ENCODE results near the gene PRDM16.

The PRDM16 gene

GRCh38 chr1:3053986-3054385 is 15.0 kb upstream of the PRDM16 start:
- ATAC-seq (replicated peaks) (no peak), DNase-seq (no peak)
- H3K9me3 Mint-ChIP-seq, result no peaks in the 10 kb centered on the region
- no peak overlapping the region for H3K27ac Mint-ChIP-seq
- H3K4me1 Mint-ChIP-seq (ENCODE audit: low read depth in 2 of 2), result no peaks in the 10 kb centered on the region
- peaks cover 25 to 54% of the 10 kb centered on the region in 2 donors for H3K27me3 Mint-ChIP-seq
- H3K4me3 Mint-ChIP-seq, result no peak overlapping the region
- H3K36me3 Mint-ChIP-seq (ENCODE audit: insufficient read depth), result no peaks in the 10 kb centered on the region

GRCh38 chr1:3054474-3054873 is 14.5 kb upstream of the PRDM16 start:
- no peak for ATAC-seq (replicated peaks)
- H3K27ac Mint-ChIP-seq, result no peak overlapping the region
- no peaks in the 10 kb centered on the region for H3K36me3 Mint-ChIP-seq (ENCODE audit: insufficient read depth)
- peaks cover 25 to 56% of the 10 kb centered on the region in 2 donors for H3K27me3 Mint-ChIP-seq
- no peak for DNase-seq
- no peaks in the 10 kb centered on the region for H3K4me1 Mint-ChIP-seq (ENCODE audit: low read depth in 2 of 2)
- no peak overlapping the region for H3K4me3 Mint-ChIP-seq
- H3K9me3 Mint-ChIP-seq, result no peaks in the 10 kb centered on the region

GRCh38 chr1:3055051-3055450 is 14.0 kb upstream of the PRDM16 start:
- no peaks in the 10 kb centered on the region for H3K36me3 Mint-ChIP-seq (ENCODE audit: insufficient read depth)
- H3K9me3 Mint-ChIP-seq, result no peaks in the 10 kb centered on the region
- ATAC-seq (replicated peaks), result no peak
- no peak for DNase-seq
- no peaks in the 10 kb centered on the region for H3K4me1 Mint-ChIP-seq (ENCODE audit: low read depth in 2 of 2)
- H3K4me3 Mint-ChIP-seq, result no peak overlapping the region
- H3K27ac Mint-ChIP-seq, result no peak overlapping the region
- peaks cover 25 to 52% of the 10 kb centered on the region in 2 donors for H3K27me3 Mint-ChIP-seq

- Mint-ChIP-seq H3K4me3 (no peak overlapping the region), H3K9me3 (no peaks in the 10 kb centered on the region), H3K27me3 (peaks cover 25 to 57% of the 10 kb centered on the region in 2 donors), H3K36me3 (ENCODE audit: insufficient read depth) (no peaks in the 10 kb centered on the region), H3K4me1 (ENCODE audit: low read depth in 2 of 2) (no peaks in the 10 kb centered on the region), H3K27ac (no peak overlapping the region)
- no peak for ATAC-seq (replicated peaks)
- no peak for DNase-seq
Measured at GRCh38 chr1:3056641-3057040, 12.4 kb upstream of the PRDM16 start.

GRCh38 chr1:3058263-3059030 is 10.6 kb upstream of the PRDM16 start:
- no peak for ATAC-seq (replicated peaks)
- H3K4me1 Mint-ChIP-seq (ENCODE audit: low read depth in 2 of 2), result no peaks in the 10 kb centered on the region

GRCh38 chr1:3060127-3060526 is 8.9 kb upstream of the PRDM16 start:
- ATAC-seq (replicated peaks), result no peak
- Mint-ChIP-seq H3K9me3 (no peaks in the 10 kb centered on the region), H3K27me3 (peaks cover 11 to 26% of the 10 kb centered on the region in 2 donors), H3K4me1 (ENCODE audit: low read depth in 2 of 2) (no peaks in the 10 kb centered on the region), H3K27ac (no peak overlapping the region), H3K4me3 (no peak overlapping the region), H3K36me3 (ENCODE audit: insufficient read depth) (no peaks in the 10 kb centered on the region)
- DNase-seq, result no peak

More at GRCh38 chr1:3058263-3059030, 10.6 kb upstream of the PRDM16 start:
- Mint-ChIP-seq H3K4me3 (no peak overlapping the region), H3K27me3 (peaks cover 11 to 39% of the 10 kb centered on the region in 2 donors), H3K9me3 (no peaks in the 10 kb centered on the region), H3K27ac (no peak overlapping the region), H3K36me3 (ENCODE audit: insufficient read depth) (no peaks in the 10 kb centered on the region)
- no peak for DNase-seq

GRCh38 chr1:3060601-3061551 is 8.1 kb upstream of the PRDM16 start:
- no peak overlapping the region for H3K27ac Mint-ChIP-seq
- DNase-seq (no peak), ATAC-seq (replicated peaks) (no peak)
- no peak overlapping the region for H3K4me3 Mint-ChIP-seq
- no peaks in the 10 kb centered on the region for H3K4me1 Mint-ChIP-seq (ENCODE audit: low read depth in 2 of 2)
- H3K27me3 Mint-ChIP-seq, result peaks cover 12 to 28% of the 10 kb centered on the region in 2 donors
- H3K9me3 Mint-ChIP-seq, result no peaks in the 10 kb centered on the region
- no peaks in the 10 kb centered on the region for H3K36me3 Mint-ChIP-seq (ENCODE audit: insufficient read depth)

- no peaks in the 10 kb centered on the region for H3K4me1 Mint-ChIP-seq (ENCODE audit: low read depth in 2 of 2)
- peaks cover 17 to 35% of the 10 kb centered on the region in 2 donors for H3K27me3 Mint-ChIP-seq
- DNase-seq, result no peak
- no peaks in the 10 kb centered on the region for H3K9me3 Mint-ChIP-seq
- H3K27ac Mint-ChIP-seq, result no peak overlapping the region
- no peaks in the 10 kb centered on the region for H3K36me3 Mint-ChIP-seq (ENCODE audit: insufficient read depth)
- no peak overlapping the region for H3K4me3 Mint-ChIP-seq
- ATAC-seq (replicated peaks), result no peak
Measured at GRCh38 chr1:3061566-3061965, 7.4 kb upstream of the PRDM16 start.

- no peaks in the 10 kb centered on the region for H3K4me1 Mint-ChIP-seq (ENCODE audit: low read depth in 2 of 2)
- ATAC-seq (replicated peaks) (no peak), DNase-seq (no peak)
- no peak overlapping the region for H3K4me3 Mint-ChIP-seq
- H3K36me3 Mint-ChIP-seq (ENCODE audit: insufficient read depth), result no peaks in the 10 kb centered on the region
- H3K27ac Mint-ChIP-seq, result no peak overlapping the region
- H3K27me3 Mint-ChIP-seq, result peaks cover 17 to 39% of the 10 kb centered on the region in 2 donors
- H3K9me3 Mint-ChIP-seq, result no peaks in the 10 kb centered on the region
Measured at GRCh38 chr1:3061981-3062615, 6.9 kb upstream of the PRDM16 start.

- no peak for ATAC-seq (replicated peaks)
- H3K27me3 Mint-ChIP-seq, result peaks cover 17 to 46% of the 10 kb centered on the region in 2 donors
Measured at GRCh38 chr1:3062616-3063378, 6.2 kb upstream of the PRDM16 start.

GRCh38 chr1:3063379-3064295 is 5.4 kb upstream of the PRDM16 start:
- Mint-ChIP-seq H3K9me3 (no peaks in the 10 kb centered on the region), H3K36me3 (ENCODE audit: insufficient read depth) (no peaks in the 10 kb centered on the region), H3K4me3 (no peak overlapping the region), H3K4me1 (ENCODE audit: low read depth in 2 of 2) (no peaks in the 10 kb centered on the region), H3K27ac (no peak overlapping the region), H3K27me3 (peaks cover 9 to 40% of the 10 kb centered on the region in 2 donors)
- ATAC-seq (replicated peaks) (no peak), DNase-seq (no peak)

More at GRCh38 chr1:3062616-3063378, 6.2 kb upstream of the PRDM16 start:
- Mint-ChIP-seq H3K4me1 (ENCODE audit: low read depth in 2 of 2) (no peaks in the 10 kb centered on the region), H3K36me3 (ENCODE audit: insufficient read depth) (no peaks in the 10 kb centered on the region), H3K4me3 (no peak overlapping the region), H3K9me3 (no peaks in the 10 kb centered on the region), H3K27ac (no peak overlapping the region)
- DNase-seq, result no peak

GRCh38 chr1:3064296-3064850 is 4.6 kb upstream of the PRDM16 start:
- Mint-ChIP-seq H3K27me3 (peaks cover 7 to 35% of the 10 kb centered on the region in 2 donors), H3K4me1 (ENCODE audit: low read depth in 2 of 2) (peaks cover 0 to 2% of the 10 kb centered on the region in 2 donors), H3K36me3 (ENCODE audit: insufficient read depth) (no peaks in the 10 kb centered on the region), H3K9me3 (no peaks in the 10 kb centered on the region), H3K27ac (no peak overlapping the region), H3K4me3 (no peak overlapping the region)
- ATAC-seq (replicated peaks) (no peak), DNase-seq (no peak)
